SH-SY5Y (cell line): ENCODE data around the gene MAP2K6.

ENCODE experiments used
- GATA2 ChIP-seq: IDR thresholded peaks from 2 replicates; pipeline ENCODE4 v1.6.1; 2011; ENCODE audit warnings: mild to moderate bottlenecking, low read depth, low read length
- GATA3 ChIP-seq: IDR thresholded peaks from 2 replicates; pipeline ENCODE4 v1.6.1; 2011; ENCODE audit warnings: low read depth, mild to moderate bottlenecking, low read length, moderate library complexity

DNA sequence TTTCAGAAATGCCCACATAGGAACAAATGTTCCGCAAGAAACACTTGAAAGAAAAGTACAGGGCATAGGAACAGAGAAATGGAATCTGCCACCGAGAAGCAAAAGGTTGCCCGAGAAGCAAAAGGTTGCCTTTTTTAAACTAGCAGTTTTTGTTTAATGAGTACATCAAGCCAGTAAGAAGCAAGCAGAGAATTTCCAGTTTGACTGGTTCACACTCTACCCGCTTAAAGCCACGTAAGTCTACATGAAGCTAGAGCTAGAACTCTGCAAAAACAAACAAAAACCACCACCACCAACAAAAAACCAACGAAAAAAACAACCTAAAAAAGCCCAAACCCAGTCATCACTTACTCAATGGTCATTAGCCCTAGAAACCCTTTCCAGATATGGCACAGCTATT, 144.3 kb downstream of the MAP2K6 start:
- TF ChIP-seq GATA2 (no peak), GATA3 (no peak)
